ENCODE results near the gene TMEM178A.

DNA sequence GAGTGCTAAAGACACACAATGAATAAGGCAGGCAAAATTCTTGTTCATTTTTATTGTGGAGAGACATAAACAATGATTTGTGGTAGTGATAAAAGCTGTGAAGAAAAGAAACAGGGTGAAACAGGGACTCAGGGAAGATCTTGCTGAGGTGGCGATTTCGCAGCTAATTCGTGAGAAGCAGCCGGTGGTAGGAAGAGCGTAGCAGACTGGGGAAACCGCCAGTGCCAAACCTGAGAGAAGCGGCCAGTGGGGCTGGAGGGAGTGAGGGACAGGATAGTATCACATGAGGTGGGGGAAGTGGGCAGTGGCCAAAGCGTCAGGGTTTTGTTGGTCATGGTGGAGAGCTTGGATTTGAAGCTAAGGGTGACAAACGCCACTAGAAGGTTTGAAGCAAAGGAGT is 42.3 kb downstream of the TMEM178A start:
- 0 out of 2 replicates have a peak, but pooled peaks have one; percentile 26 for TF ChIP-seq MAFK (IDR thresholded peaks at IDR 0.05; ENCODE audit: low read depth, low read length)
- TF ChIP-seq SRF (IDR thresholded peaks at IDR 0.05; ENCODE audit: low read depth, low read length): no peak
- TF ChIP-seq, protein P1, sequence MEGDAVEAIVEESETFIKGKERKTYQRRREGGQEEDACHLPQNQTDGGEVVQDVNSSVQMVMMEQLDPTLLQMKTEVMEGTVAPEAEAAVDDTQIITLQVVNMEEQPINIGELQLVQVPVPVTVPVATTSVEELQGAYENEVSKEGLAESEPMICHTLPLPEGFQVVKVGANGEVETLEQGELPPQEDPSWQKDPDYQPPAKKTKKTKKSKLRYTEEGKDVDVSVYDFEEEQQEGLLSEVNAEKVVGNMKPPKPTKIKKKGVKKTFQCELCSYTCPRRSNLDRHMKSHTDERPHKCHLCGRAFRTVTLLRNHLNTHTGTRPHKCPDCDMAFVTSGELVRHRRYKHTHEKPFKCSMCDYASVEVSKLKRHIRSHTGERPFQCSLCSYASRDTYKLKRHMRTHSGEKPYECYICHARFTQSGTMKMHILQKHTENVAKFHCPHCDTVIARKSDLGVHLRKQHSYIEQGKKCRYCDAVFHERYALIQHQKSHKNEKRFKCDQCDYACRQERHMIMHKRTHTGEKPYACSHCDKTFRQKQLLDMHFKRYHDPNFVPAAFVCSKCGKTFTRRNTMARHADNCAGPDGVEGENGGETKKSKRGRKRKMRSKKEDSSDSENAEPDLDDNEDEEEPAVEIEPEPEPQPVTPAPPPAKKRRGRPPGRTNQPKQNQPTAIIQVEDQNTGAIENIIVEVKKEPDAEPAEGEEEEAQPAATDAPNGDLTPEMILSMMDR (IDR thresholded peaks at IDR 0.05; ENCODE audit: control extremely low read depth in 1 of 3, insufficient read depth in 1 of 3, low read depth in 1 of 3, low read length in 3 of 3): no peak
- TF ChIP-seq, protein P2, sequence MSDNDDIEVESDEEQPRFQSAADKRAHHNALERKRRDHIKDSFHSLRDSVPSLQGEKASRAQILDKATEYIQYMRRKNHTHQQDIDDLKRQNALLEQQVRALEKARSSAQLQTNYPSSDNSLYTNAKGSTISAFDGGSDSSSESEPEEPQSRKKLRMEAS (IDR thresholded peaks at IDR 0.05): no peak
- no peak for TF ChIP-seq BACH1 (IDR thresholded peaks at IDR 0.05; ENCODE audit: low read length)
- no peak for TF ChIP-seq EP300 (IDR thresholded peaks at IDR 0.05; ENCODE audit: borderline replicate concordance in 1 of 2, low read depth in 2 of 2, low read length in 2 of 2)
- TF ChIP-seq RFX5 (IDR thresholded peaks at IDR 0.05; ENCODE audit: borderline replicate concordance, low read depth, low read length): no peak
- no peak for TF ChIP-seq POLR2A (IDR thresholded peaks at IDR 0.05; ENCODE audit: control extremely low read depth in 1 of 2, low read depth in 2 of 2, low read length in 2 of 2)
- TF ChIP-seq, protein P3, sequence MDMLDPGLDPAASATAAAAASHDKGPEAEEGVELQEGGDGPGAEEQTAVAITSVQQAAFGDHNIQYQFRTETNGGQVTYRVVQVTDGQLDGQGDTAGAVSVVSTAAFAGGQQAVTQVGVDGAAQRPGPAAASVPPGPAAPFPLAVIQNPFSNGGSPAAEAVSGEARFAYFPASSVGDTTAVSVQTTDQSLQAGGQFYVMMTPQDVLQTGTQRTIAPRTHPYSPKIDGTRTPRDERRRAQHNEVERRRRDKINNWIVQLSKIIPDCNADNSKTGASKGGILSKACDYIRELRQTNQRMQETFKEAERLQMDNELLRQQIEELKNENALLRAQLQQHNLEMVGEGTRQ (IDR thresholded peaks at IDR 0.05; ENCODE audit: low read length): no peak
- TF ChIP-seq SP4 (IDR thresholded peaks at IDR 0.05; ENCODE audit: low read length): no peak
- no peak for TF ChIP-seq NANOG (IDR thresholded peaks at IDR 0.05; ENCODE audit: insufficient read depth, low read depth, low read length, poor library complexity, severe bottlenecking)
- TF ChIP-seq SIN3A (conservative IDR thresholded peaks at IDR 0.05 in 1 of 2, IDR thresholded peaks at IDR 0.05 in 1 of 2; ENCODE audit: low read depth in 1 of 2, low read length in 2 of 2): no peak
- no peak for TF ChIP-seq YY1 (IDR thresholded peaks at IDR 0.05; ENCODE audit: low read depth, low read length)

Measured in H1 (cell line).